H9 (cell line): Measurements from ENCODE around the gene SLC15A5. TPM values are rescaled to one million over a fixed set of nuclear protein-coding genes. Genes with fewer than 3 reads are reported as not detected.

Experiments
- DNase-seq: peaks from one replicate; pipeline ENCODE4 v3.0.0-alpha.2; 2017
- H2AFZ ChIP-seq: one replicate; pipeline ENCODE4 v1.6.1; 2013; ENCODE audit warnings: mild to moderate bottlenecking, low read length, control low read depth, moderate library complexity
- H2AK5ac ChIP-seq: 2 replicates; pipeline ENCODE4 v1.6.1; 2013; ENCODE audit warnings: low read length, control low read depth, mixed read lengths; ENCODE audit not compliant: insufficient read length
- H2BK120ac ChIP-seq: one replicate; pipeline ENCODE4 v1.6.1; 2013; ENCODE audit warnings: low read depth, mild to moderate bottlenecking, low read length, control low read depth, inconsistent platforms; ENCODE audit not compliant: poor library complexity, severe bottlenecking
- H2BK12ac ChIP-seq: 2 replicates; pipeline ENCODE4 v1.6.1; 2013; ENCODE audit warnings: low read length, control low read depth, mixed read lengths, low read depth; ENCODE audit not compliant: insufficient read length
- H2BK15ac ChIP-seq: 2 replicates; pipeline ENCODE4 v1.6.1; 2013; ENCODE audit warnings: low read depth, low read length, control low read depth
- H2BK20ac ChIP-seq: one replicate; pipeline ENCODE4 v1.6.1; 2013; ENCODE audit warnings: low read depth, mild to moderate bottlenecking, low read length, control low read depth, inconsistent platforms; ENCODE audit not compliant: poor library complexity, severe bottlenecking
- H2BK5ac ChIP-seq: 2 replicates; pipeline ENCODE4 v1.6.1; 2013; ENCODE audit warnings: low read length, control low read depth, mixed read lengths; ENCODE audit not compliant: insufficient read length
- H3K14ac ChIP-seq: 2 replicates; pipeline ENCODE4 v1.6.1; 2013; ENCODE audit warnings: low read length, control low read depth; ENCODE audit not compliant: insufficient read depth
- H3K18ac ChIP-seq: 2 replicates; pipeline ENCODE4 v1.6.1; 2013; ENCODE audit warnings: low read depth, mild to moderate bottlenecking, mixed read lengths, low read length, control low read depth; ENCODE audit not compliant: insufficient read length
- H3K23ac ChIP-seq: 2 replicates; pipeline ENCODE4 v1.6.1; 2013; ENCODE audit warnings: low read length, control low read depth, mixed read lengths, low read depth; ENCODE audit not compliant: insufficient read length
- H3K23me2 ChIP-seq: 2 replicates; pipeline ENCODE4 v1.6.1; 2013; ENCODE audit warnings: low read depth, mild to moderate bottlenecking, mixed read lengths, low read length, control low read depth; ENCODE audit not compliant: insufficient read length, poor library complexity, severe bottlenecking
- H3K27ac ChIP-seq: 2 replicates; pipeline ENCODE4 v1.5.1; 2013; ENCODE audit warnings: low read length, control low read depth, mixed read lengths, low read depth; ENCODE audit not compliant: insufficient read length
- H3K27me3 ChIP-seq: 2 replicates; pipeline ENCODE4 v1.6.1; 2013; ENCODE audit warnings: low read length, control low read depth, inconsistent platforms; ENCODE audit not compliant: insufficient read depth
- H3K4ac ChIP-seq: 2 replicates; pipeline ENCODE4 v1.6.1; 2013; ENCODE audit warnings: low read depth, mild to moderate bottlenecking, control low read depth, inconsistent platforms, low read length, moderate library complexity
- H3K4me1 ChIP-seq: 2 replicates; pipeline ENCODE4 v1.6.1; 2013; ENCODE audit warnings: low read length, control low read depth, inconsistent platforms; ENCODE audit not compliant: insufficient read depth
- H3K4me2 ChIP-seq: 2 replicates; pipeline ENCODE4 v1.6.1; 2013; ENCODE audit warnings: low read length, control low read depth, mixed read lengths; ENCODE audit not compliant: insufficient read length, insufficient read depth
- H3K56ac ChIP-seq: 2 replicates; pipeline ENCODE4 v1.6.1; 2013; ENCODE audit warnings: low read depth, mild to moderate bottlenecking, mixed read lengths, low read length, control low read depth; ENCODE audit not compliant: insufficient read length
- H3K79me1 ChIP-seq: 2 replicates; pipeline ENCODE4 v1.6.1; 2013; ENCODE audit warnings: low read depth, mild to moderate bottlenecking, moderate library complexity, low read length, control low read depth, inconsistent platforms; ENCODE audit not compliant: insufficient read depth, poor library complexity, severe bottlenecking
- H3K79me2 ChIP-seq: 2 replicates; pipeline ENCODE4 v1.6.1; 2013; ENCODE audit warnings: low read length, control low read depth, inconsistent platforms; ENCODE audit not compliant: insufficient read depth
- H3K9ac ChIP-seq: 2 replicates; pipeline ENCODE4 v1.6.1; 2013; ENCODE audit warnings: low read length, control low read depth, mixed read lengths; ENCODE audit not compliant: insufficient read length; ENCODE audit errors: extremely low read depth
- H3K9me3 ChIP-seq: one replicate; pipeline ENCODE4 v1.6.1; 2013; ENCODE audit warnings: low read depth, low read length, inconsistent platforms; ENCODE audit not compliant: control insufficient read depth
- H3T11ph ChIP-seq: one replicate; pipeline ENCODE4 v1.6.1; 2013; ENCODE audit warnings: mild to moderate bottlenecking, low read length, control low read depth, inconsistent platforms
- H4K20me1 ChIP-seq: one replicate; pipeline ENCODE4 v1.6.1; 2013; ENCODE audit not compliant: control insufficient read depth, insufficient read length, insufficient read depth
- H4K5ac ChIP-seq: 2 replicates; pipeline ENCODE4 v1.6.1; 2013; ENCODE audit warnings: low read depth, mild to moderate bottlenecking, mixed read lengths, low read length, control low read depth; ENCODE audit not compliant: insufficient read length
- H4K8ac ChIP-seq: replicated peaks from 2 replicates; pipeline ENCODE4 v1.6.1; 2013; ENCODE audit warnings: low read length, control low read depth, mixed read lengths, low read depth; ENCODE audit not compliant: insufficient read length
- H4K91ac ChIP-seq: 2 replicates; pipeline ENCODE4 v1.6.1; 2013; ENCODE audit warnings: low read depth, mild to moderate bottlenecking, moderate library complexity, mixed read lengths, low read length, control low read depth; ENCODE audit not compliant: insufficient read length
- H3K27ac Mint-ChIP-seq, 3 experiments: 2 replicates in 2 of 3; 3 replicates in 1 of 3; pipeline ENCODE4 v1.8.0; 2020 to 2021; ENCODE audit warnings: mixed read lengths in 3 of 3, mild to moderate bottlenecking in 1 of 3, moderate library complexity in 1 of 3
- H3K27me3 Mint-ChIP-seq: 2 replicates; pipeline ENCODE4 v1.8.0; 2021; ENCODE audit warnings: low read depth, mild to moderate bottlenecking, moderate library complexity, mixed read lengths
- H3K36me3 Mint-ChIP-seq, 3 experiments: 2 replicates in 2 of 3; 3 replicates in 1 of 3; pipeline ENCODE4 v1.8.0; 2020 to 2021; ENCODE audit warnings: low read depth in 3 of 3, mixed read lengths in 3 of 3; ENCODE audit not compliant: insufficient read depth in 1 of 3
- H3K4me1 Mint-ChIP-seq, 2 experiments: 2 replicates each; pipeline ENCODE4 v1.8.0; 2020; ENCODE audit warnings: mixed read lengths in 2 of 2
- H3K4me3 Mint-ChIP-seq, 2 experiments: 2 replicates in 1 of 2; 3 replicates in 1 of 2; pipeline ENCODE4 v1.8.0; 2020 to 2021; ENCODE audit warnings: mild to moderate bottlenecking in 2 of 2, mixed read lengths in 2 of 2, moderate library complexity in 1 of 2
- H3K9me3 Mint-ChIP-seq, 2 experiments: 2 replicates in 1 of 2; 3 replicates in 1 of 2; pipeline ENCODE4 v1.8.0; 2020; ENCODE audit warnings: mild to moderate bottlenecking in 2 of 2, mixed read lengths in 2 of 2, moderate library complexity in 1 of 2
- WGBS: extraction: QIAGEN DNeasy Blood & Tissue Kit; methylation state at CpG from one replicate; pipeline ENCODE4 v1.1.7; 2013; ENCODE audit warnings: missing lambda C conversion rate, low lambda C conversion rate, mixed read lengths; ENCODE audit not compliant: insufficient read length; ENCODE audit errors: extremely low coverage; 5-methylcytosine and 5-hydroxymethylcytosine counted together
- total RNA-seq: library from RNA; stranded (reverse); gene quantifications from 2 replicates; pipeline ENCODE4 v1.2.1, GENCODE V29; 2021
- TF ChIP-seq, protein P1 (sequence below): fragments of 200-600 bp; sonication (generic); conservative IDR thresholded peaks from 3 replicates; pipeline ENCODE4 v1.8.0; 2021; ENCODE audit warnings: antibody characterized with exemption, mild to moderate bottlenecking

Gene SLC15A5
- total RNA-seq, 1 experiment from 2014 or later, result not detected

DNA sequence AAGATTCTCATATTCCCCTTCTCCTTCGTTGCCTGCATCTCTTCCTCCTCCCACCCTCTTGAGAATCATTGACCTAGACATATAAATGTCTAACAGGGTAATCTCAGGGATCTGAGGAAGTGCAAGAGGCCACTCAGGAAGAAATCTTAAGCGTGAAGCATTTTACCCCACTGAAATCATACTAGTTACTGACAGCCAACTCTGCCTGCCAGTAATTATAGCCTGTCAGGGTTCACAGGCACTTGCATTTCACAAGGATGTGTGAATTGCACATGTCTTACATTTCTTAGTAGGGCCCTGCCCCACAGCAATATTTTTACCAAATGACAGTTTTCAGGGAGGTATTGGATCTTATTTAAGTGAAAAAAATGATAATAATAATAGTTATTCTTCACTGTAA, 127.2 kb downstream of the SLC15A5 start:
- Histone ChIP-seq H3K27me3 (no peaks in the 10 kb centered on the region), H2AFZ (no peak overlapping the region), H2BK120ac (no peak overlapping the region), H2AK5ac (no peak overlapping the region), H2BK5ac (no peak overlapping the region), H3K4ac (no peak overlapping the region), H3K23me2 (no peaks in the 10 kb centered on the region), H4K5ac (no peak overlapping the region), H3K14ac (no peak overlapping the region), H3K79me1 (no peaks in the 10 kb centered on the region), H3K27ac (no peak overlapping the region), H3K4me1 (no peaks in the 10 kb centered on the region), H3K79me2 (no peaks in the 10 kb centered on the region), H2BK12ac (no peak overlapping the region), H3K9ac (no peak overlapping the region), H3T11ph (no peak overlapping the region), H3K18ac (no peak overlapping the region), H3K4me2 (no peak overlapping the region), H2BK15ac (no peak overlapping the region), H3K56ac (no peak overlapping the region), H4K8ac (no peak overlapping the region), H3K23ac (no peak overlapping the region), H4K91ac (no peak overlapping the region), H2BK20ac (no peak overlapping the region), H3K9me3 (no peaks in the 10 kb centered on the region), H4K20me1 (no peaks in the 10 kb centered on the region)
- Mint-ChIP-seq H3K27ac (no peak overlapping the region), H3K27me3 (no peaks in the 10 kb centered on the region), H3K9me3 (no peaks in the 10 kb centered on the region), H3K4me1 (peaks cover 0 to 6% of the 10 kb centered on the region in 2 experiments; a peak in 3 of 4 replicates), H3K36me3 (no peaks in the 10 kb centered on the region), H3K4me3 (no peak overlapping the region)
- TF ChIP-seq, protein P1, sequence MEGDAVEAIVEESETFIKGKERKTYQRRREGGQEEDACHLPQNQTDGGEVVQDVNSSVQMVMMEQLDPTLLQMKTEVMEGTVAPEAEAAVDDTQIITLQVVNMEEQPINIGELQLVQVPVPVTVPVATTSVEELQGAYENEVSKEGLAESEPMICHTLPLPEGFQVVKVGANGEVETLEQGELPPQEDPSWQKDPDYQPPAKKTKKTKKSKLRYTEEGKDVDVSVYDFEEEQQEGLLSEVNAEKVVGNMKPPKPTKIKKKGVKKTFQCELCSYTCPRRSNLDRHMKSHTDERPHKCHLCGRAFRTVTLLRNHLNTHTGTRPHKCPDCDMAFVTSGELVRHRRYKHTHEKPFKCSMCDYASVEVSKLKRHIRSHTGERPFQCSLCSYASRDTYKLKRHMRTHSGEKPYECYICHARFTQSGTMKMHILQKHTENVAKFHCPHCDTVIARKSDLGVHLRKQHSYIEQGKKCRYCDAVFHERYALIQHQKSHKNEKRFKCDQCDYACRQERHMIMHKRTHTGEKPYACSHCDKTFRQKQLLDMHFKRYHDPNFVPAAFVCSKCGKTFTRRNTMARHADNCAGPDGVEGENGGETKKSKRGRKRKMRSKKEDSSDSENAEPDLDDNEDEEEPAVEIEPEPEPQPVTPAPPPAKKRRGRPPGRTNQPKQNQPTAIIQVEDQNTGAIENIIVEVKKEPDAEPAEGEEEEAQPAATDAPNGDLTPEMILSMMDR, result no peak
- no peak for DNase-seq
- no CpG with 5 or more reads among the region's 2 CpGs for WGBS
